ENCODE measurements around the gene SETD9. TPM values are rescaled to one million over a fixed set of nuclear protein-coding genes. Genes with fewer than 3 reads are reported as not detected.

The SETD9 gene
- total RNA-seq, result 1.1 and 5.4 TPM in 2 replicates

GRCh38 chr5:56909294-56910209, at the start of gene SETD9:
Gene SETD9 (plus strand): TSS chr5:56909596. CDS start chr5:56909646, 50 bp downstream.

GRCh38 chr5:56951946-56952691, 42.7 kb downstream of the SETD9 start, which contains the start of gene MIER3:
Gene MIER3 (minus strand): TSS chr5:56952123. CDS start chr5:56952102, 21 bp downstream.

Other genes with a start within 250 kb of the SETD9 start
- gene MAP3K1, start 94.0 kb upstream of the SETD9 start, total RNA-seq, result 5.7 and 9.9 TPM in 2 replicates
- 11.1 and 31.8 TPM in 2 replicates for gene MIER3, start 42.5 kb downstream of the SETD9 start, total RNA-seq

Data from airway epithelial cell (primary cell).